Neural cell (in vitro differentiated cells): ENCODE data around the gene SLC27A6. TPM values are rescaled to one million over a fixed set of nuclear protein-coding genes. Genes with fewer than 3 reads are reported as not detected.

ENCODE experiments used
- H2AFZ ChIP-seq: fragments of 200-600, 300-800 bp; sonication (generic), shearing (Covaris generic); 2 replicates; pipeline ENCODE4 v1.6.0; 2014; ENCODE audit warnings: low read depth, mild to moderate bottlenecking, antibody characterized with exemption, low read length, moderate library complexity
- H3F3A ChIP-seq: fragments of 200-600 bp; shearing (Covaris generic); 2 replicates; pipeline ENCODE4 v1.6.1; 2016; ENCODE audit warnings: mild to moderate bottlenecking, moderate library complexity, mixed read lengths, antibody characterized with exemption, low read length; ENCODE audit not compliant: insufficient read depth, poor library complexity, severe bottlenecking
- H3K27ac ChIP-seq: fragments of 200-600, 300-800 bp; sonication (generic), shearing (Covaris generic); 2 replicates; pipeline ENCODE4 v1.5.1; 2014; ENCODE audit warnings: mild to moderate bottlenecking, low read length, moderate library complexity
- H3K27me3 ChIP-seq: fragments of 300-800, 200-600 bp; sonication (generic), shearing (Covaris generic); 2 replicates; pipeline ENCODE4 v1.6.0; 2014; ENCODE audit warnings: mild to moderate bottlenecking, low read depth, low read length, moderate library complexity; ENCODE audit not compliant: insufficient read depth
- H3K36me3 ChIP-seq: fragments of 300-800, 200-600 bp; sonication (generic), shearing (Covaris generic); 2 replicates; pipeline ENCODE4 v1.5.1; 2014; ENCODE audit warnings: mild to moderate bottlenecking, antibody characterized with exemption, low read length, moderate library complexity; ENCODE audit not compliant: insufficient read depth
- H3K4me2 ChIP-seq: fragments of 300-800, 200-600 bp; sonication (generic), shearing (Covaris generic); 2 replicates; pipeline ENCODE4 v1.6.0; 2014; ENCODE audit warnings: mild to moderate bottlenecking, low read length
- H3K4me3 ChIP-seq: fragments of 300-800, 200-600 bp; sonication (generic), shearing (Covaris generic); 2 replicates; pipeline ENCODE4 v1.5.1; 2014; ENCODE audit warnings: mild to moderate bottlenecking, low read length, moderate library complexity
- H3K79me2 ChIP-seq: fragments of 200-600 bp; shearing (Covaris generic); replicated peaks from 2 replicates; pipeline ENCODE4 v1.6.0; 2014; ENCODE audit warnings: mild to moderate bottlenecking, low read length, moderate library complexity; ENCODE audit not compliant: insufficient read depth
- H3K9ac ChIP-seq: fragments of 300-800, 200-600 bp; sonication (generic), shearing (Covaris generic); 2 replicates; pipeline ENCODE4 v1.6.1; 2016; ENCODE audit warnings: mild to moderate bottlenecking, low read length, mixed read lengths
- H3K9me2 ChIP-seq: fragments of 200-600 bp; shearing (Covaris generic); 2 replicates; pipeline ENCODE4 v1.6.1; 2016; ENCODE audit warnings: mild to moderate bottlenecking, low read length, mixed read lengths; ENCODE audit not compliant: insufficient read depth
- H3K9me3 ChIP-seq: fragments of 200-600, 300-800 bp; sonication (generic), shearing (Covaris generic); 2 replicates; pipeline ENCODE4 v1.6.1; 2016; ENCODE audit warnings: mild to moderate bottlenecking, mixed run types, low read length, moderate library complexity, mixed read lengths
- H4K20me1 ChIP-seq: fragments of 200-600 bp; shearing (Covaris generic); 2 replicates; pipeline ENCODE4 v1.6.1; 2016; ENCODE audit warnings: mild to moderate bottlenecking, mixed run types; ENCODE audit not compliant: insufficient read depth
- EP300 ChIP-seq: fragments of 450-650 bp; conservative IDR thresholded peaks from 2 replicates; pipeline ENCODE4 v1.6.1; 2014; ENCODE audit warnings: antibody characterized with exemption, mild to moderate bottlenecking, moderate library complexity; ENCODE audit not compliant: poor library complexity, severe bottlenecking
- EZH2 ChIP-seq: fragments of 200-600, 300-800 bp; shearing (Covaris generic), sonication (generic); IDR thresholded peaks from 2 replicates; pipeline ENCODE4 v1.6.1; 2014; ENCODE audit warnings: antibody characterized with exemption, low read length, borderline replicate concordance, mild to moderate bottlenecking; ENCODE audit not compliant: insufficient read depth, poor library complexity, severe bottlenecking
- MXI1 ChIP-seq: fragments of 450-650 bp; conservative IDR thresholded peaks from 2 replicates; pipeline ENCODE4 v1.6.1; 2014; ENCODE audit warnings: antibody characterized with exemption, mild to moderate bottlenecking; ENCODE audit not compliant: poor library complexity, severe bottlenecking
- POLR2AphosphoS5 ChIP-seq: IDR thresholded peaks from 2 replicates; pipeline ENCODE4 v1.6.1; 2012
- RAD21 ChIP-seq: fragments of 450-650 bp; conservative IDR thresholded peaks from 2 replicates; pipeline ENCODE4 v1.6.1; 2014; ENCODE audit warnings: antibody characterized with exemption, mild to moderate bottlenecking, moderate library complexity
- SMC3 ChIP-seq: fragments of 450-650 bp; conservative IDR thresholded peaks from 2 replicates; pipeline ENCODE4 v1.6.1; 2014; ENCODE audit warnings: antibody characterized with exemption, mild to moderate bottlenecking, moderate library complexity; ENCODE audit not compliant: poor library complexity
- TAF1 ChIP-seq: IDR thresholded peaks from 2 replicates; pipeline ENCODE4 v1.6.1; 2012; ENCODE audit warnings: low read depth
- polyA plus RNA-seq: library from polyadenylated mRNA; depleted of rRNA; stranded (reverse); fragments of >200 nt; gene quantifications from 2 replicates; pipeline ENCODE4 v1.2.3, GENCODE V29; 2014
- TF ChIP-seq, protein P1 (sequence below): IDR thresholded peaks from 2 replicates; pipeline ENCODE4 v1.6.1; 2012; ENCODE audit warnings: borderline replicate concordance
- TF ChIP-seq, protein P2 (sequence below): fragments of 450-650 bp; IDR thresholded peaks from 2 replicates; pipeline ENCODE4 v1.5.1; 2014; ENCODE audit warnings: antibody characterized with exemption, mild to moderate bottlenecking, moderate library complexity; ENCODE audit not compliant: poor library complexity, severe bottlenecking

SLC27A6 gene
- polyA plus RNA-seq, 1 donor from 2014 or later = 0.37 TPM

DNA sequence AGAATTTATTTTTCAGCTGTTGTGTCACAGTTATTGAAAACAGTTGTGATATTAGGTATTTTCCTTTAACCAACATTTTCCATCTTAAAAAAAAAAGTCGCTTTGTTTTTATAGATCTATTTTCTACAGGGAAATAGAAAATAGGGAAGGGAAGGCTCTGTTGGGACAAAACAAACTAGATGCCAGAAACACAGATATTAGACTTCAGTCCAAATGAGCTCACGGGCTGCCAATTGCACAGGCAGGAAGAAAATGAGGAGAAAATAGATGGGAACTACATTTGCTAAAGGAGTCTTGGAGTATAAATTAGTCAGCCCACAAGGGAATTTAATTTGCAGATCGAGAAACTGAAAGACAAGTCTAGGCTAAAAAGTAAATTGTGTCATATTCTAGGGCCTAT, 107.8 kb downstream of the SLC27A6 start:
- H3K79me2 ChIP-seq = no peaks in the 10 kb centered on the region
- no peak overlapping the region for H3K4me3 ChIP-seq
- H3K9me2 ChIP-seq = no peaks in the 10 kb centered on the region
- H3K36me3 ChIP-seq = no peaks in the 10 kb centered on the region
- H2AFZ ChIP-seq = no peak overlapping the region
- H4K20me1 ChIP-seq = no peaks in the 10 kb centered on the region
- no peaks in the 10 kb centered on the region for H3K9me3 ChIP-seq
- H3K27ac ChIP-seq = no peak overlapping the region
- H3F3A ChIP-seq = no peaks in the 10 kb centered on the region
- no peak overlapping the region for H3K9ac ChIP-seq
- no peak overlapping the region for H3K4me2 ChIP-seq
- TF ChIP-seq MXI1 (no peak), TAF1 (no peak), RAD21 (no peak), POLR2AphosphoS5 (no peak), EP300 (no peak), EZH2 (no peak), SMC3 (no peak)
- TF ChIP-seq, protein P1, sequence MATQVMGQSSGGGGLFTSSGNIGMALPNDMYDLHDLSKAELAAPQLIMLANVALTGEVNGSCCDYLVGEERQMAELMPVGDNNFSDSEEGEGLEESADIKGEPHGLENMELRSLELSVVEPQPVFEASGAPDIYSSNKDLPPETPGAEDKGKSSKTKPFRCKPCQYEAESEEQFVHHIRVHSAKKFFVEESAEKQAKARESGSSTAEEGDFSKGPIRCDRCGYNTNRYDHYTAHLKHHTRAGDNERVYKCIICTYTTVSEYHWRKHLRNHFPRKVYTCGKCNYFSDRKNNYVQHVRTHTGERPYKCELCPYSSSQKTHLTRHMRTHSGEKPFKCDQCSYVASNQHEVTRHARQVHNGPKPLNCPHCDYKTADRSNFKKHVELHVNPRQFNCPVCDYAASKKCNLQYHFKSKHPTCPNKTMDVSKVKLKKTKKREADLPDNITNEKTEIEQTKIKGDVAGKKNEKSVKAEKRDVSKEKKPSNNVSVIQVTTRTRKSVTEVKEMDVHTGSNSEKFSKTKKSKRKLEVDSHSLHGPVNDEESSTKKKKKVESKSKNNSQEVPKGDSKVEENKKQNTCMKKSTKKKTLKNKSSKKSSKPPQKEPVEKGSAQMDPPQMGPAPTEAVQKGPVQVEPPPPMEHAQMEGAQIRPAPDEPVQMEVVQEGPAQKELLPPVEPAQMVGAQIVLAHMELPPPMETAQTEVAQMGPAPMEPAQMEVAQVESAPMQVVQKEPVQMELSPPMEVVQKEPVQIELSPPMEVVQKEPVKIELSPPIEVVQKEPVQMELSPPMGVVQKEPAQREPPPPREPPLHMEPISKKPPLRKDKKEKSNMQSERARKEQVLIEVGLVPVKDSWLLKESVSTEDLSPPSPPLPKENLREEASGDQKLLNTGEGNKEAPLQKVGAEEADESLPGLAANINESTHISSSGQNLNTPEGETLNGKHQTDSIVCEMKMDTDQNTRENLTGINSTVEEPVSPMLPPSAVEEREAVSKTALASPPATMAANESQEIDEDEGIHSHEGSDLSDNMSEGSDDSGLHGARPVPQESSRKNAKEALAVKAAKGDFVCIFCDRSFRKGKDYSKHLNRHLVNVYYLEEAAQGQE = no peak
- TF ChIP-seq, protein P2, sequence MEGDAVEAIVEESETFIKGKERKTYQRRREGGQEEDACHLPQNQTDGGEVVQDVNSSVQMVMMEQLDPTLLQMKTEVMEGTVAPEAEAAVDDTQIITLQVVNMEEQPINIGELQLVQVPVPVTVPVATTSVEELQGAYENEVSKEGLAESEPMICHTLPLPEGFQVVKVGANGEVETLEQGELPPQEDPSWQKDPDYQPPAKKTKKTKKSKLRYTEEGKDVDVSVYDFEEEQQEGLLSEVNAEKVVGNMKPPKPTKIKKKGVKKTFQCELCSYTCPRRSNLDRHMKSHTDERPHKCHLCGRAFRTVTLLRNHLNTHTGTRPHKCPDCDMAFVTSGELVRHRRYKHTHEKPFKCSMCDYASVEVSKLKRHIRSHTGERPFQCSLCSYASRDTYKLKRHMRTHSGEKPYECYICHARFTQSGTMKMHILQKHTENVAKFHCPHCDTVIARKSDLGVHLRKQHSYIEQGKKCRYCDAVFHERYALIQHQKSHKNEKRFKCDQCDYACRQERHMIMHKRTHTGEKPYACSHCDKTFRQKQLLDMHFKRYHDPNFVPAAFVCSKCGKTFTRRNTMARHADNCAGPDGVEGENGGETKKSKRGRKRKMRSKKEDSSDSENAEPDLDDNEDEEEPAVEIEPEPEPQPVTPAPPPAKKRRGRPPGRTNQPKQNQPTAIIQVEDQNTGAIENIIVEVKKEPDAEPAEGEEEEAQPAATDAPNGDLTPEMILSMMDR = no peak
- no peaks in the 10 kb centered on the region for H3K27me3 ChIP-seq

DNA sequence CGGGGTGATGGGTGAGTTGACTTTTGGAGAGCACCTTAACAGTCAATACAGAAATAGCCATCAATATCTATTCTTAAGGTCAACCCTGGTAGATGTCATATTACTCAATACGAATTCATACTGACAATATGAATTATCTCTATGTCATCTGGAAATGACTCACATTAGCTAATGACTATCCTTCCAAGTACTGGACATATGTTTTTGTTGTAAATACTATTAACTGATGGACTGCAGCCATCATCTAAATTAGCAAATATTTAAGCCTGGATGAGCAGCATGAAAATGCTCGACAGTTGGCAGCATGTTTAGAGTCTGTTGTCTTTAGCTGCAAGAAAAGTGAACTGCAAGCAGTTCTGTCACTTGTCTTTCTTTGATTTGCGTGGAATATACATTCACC, 109.6 kb downstream of the SLC27A6 start:
- TF ChIP-seq POLR2AphosphoS5 (no peak), RAD21 (no peak), MXI1 (no peak), SMC3 (no peak), EP300 (no peak), EZH2 (no peak), TAF1 (no peak)
- TF ChIP-seq, protein P1 = no peak
- TF ChIP-seq, protein P2 = no peak
- no peaks in the 10 kb centered on the region for H3F3A ChIP-seq
- H3K4me2 ChIP-seq = no peak overlapping the region
- no peak overlapping the region for H3K9ac ChIP-seq
- H3K9me2 ChIP-seq = no peaks in the 10 kb centered on the region
- H3K4me3 ChIP-seq = no peak overlapping the region
- no peaks in the 10 kb centered on the region for H3K9me3 ChIP-seq
- no peaks in the 10 kb centered on the region for H3K79me2 ChIP-seq
- no peak overlapping the region for H3K27ac ChIP-seq
- H2AFZ ChIP-seq = no peak overlapping the region
- H3K36me3 ChIP-seq = no peaks in the 10 kb centered on the region
- H4K20me1 ChIP-seq = no peaks in the 10 kb centered on the region
- H3K27me3 ChIP-seq = no peaks in the 10 kb centered on the region
